Spleen (tissue), 11 donors: ENCODE measurements around the gene NDRG4. TPM values are rescaled to one million over a fixed set of nuclear protein-coding genes. Genes with fewer than 3 reads are reported as not detected.

Experiments
- DNase-seq: peaks from one replicate; pipeline ENCODE4 v3.0.0-alpha.2; 2020
- H3K27ac ChIP-seq, 8 donors: fragments of 200-600 bp; sonication (generic) in 7 of 8; 1 replicate in 4 of 8; 2 replicates in 4 of 8; pipeline versions ENCODE4 v1.5.0 to v1.8.0; 2016 to 2021; ENCODE audit warnings: inconsistent platforms in 4 of 8, mild to moderate bottlenecking in 4 of 8, moderate library complexity in 1 of 8
- H3K27me3 ChIP-seq, 7 donors: fragments of 200-600 bp; sonication (generic) in 6 of 7; replicated peaks in 1 of 7; 1 replicate in 4 of 7; 2 replicates in 3 of 7; pipeline versions ENCODE4 v1.5.0 to v1.8.0; 2016 to 2021; ENCODE audit warnings: inconsistent platforms in 3 of 7, mild to moderate bottlenecking in 1 of 7
- H3K36me3 ChIP-seq, 6 donors: fragments of 200-600 bp; sonication (generic) in 5 of 6; 1 replicate in 4 of 6; 2 replicates in 2 of 6; pipeline versions ENCODE4 v1.5.0 to v1.8.0; 2016 to 2021; ENCODE audit warnings: inconsistent platforms in 2 of 6
- H3K4me1 ChIP-seq, 6 donors: fragments of 200-600 bp; sonication (generic) in 5 of 6; 1 replicate in 3 of 6; 2 replicates in 3 of 6; pipeline versions ENCODE4 v1.5.0 to v1.8.0; 2016 to 2021; ENCODE audit warnings: inconsistent platforms in 3 of 6
- H3K4me3 ChIP-seq, 8 donors: fragments of 200-600 bp; sonication (generic) in 7 of 8; 1 replicate in 4 of 8; 2 replicates in 4 of 8; pipeline versions ENCODE4 v1.5.0 to v1.8.0; 2016 to 2021; ENCODE audit warnings: inconsistent platforms in 4 of 8, mild to moderate bottlenecking in 4 of 8, moderate library complexity in 2 of 8
- H3K9me3 ChIP-seq, 8 donors: fragments of 200-600 bp; sonication (generic) in 7 of 8; 1 replicate in 4 of 8; 2 replicates in 4 of 8; pipeline versions ENCODE4 v1.5.0 to v1.8.0; 2016 to 2021; ENCODE audit warnings: inconsistent platforms in 4 of 8
- POLR2AphosphoS5 ChIP-seq, 3 donors: sonication (generic); formaldehyde crosslinking; IDR thresholded peaks; one replicate each; pipeline ENCODE4 v1.5.1; 2017; ENCODE audit warnings: antibody characterized with exemption in 3 of 3
- WGBS, 5 donors: extraction: QIAGEN DNeasy Blood & Tissue Kit in 3 of 5; methylation state at CpG; one replicate each; pipeline versions ENCODE4 v1.1.5 to v1.1.7; 2013 to 2018; 5-methylcytosine and 5-hydroxymethylcytosine counted together
- intact Hi-C: fragments of 100-400 bp; cut with DNase I; formaldehyde crosslinking; loops from one replicate; pipeline ENCODE4 v1.15.0; 2023; ENCODE audit warnings: low total_unique reads
- polyA plus RNA-seq, 3 donors: library from polyadenylated mRNA; stranded (reverse); fragments of 200-250 nt; gene quantifications; one replicate each; pipeline ENCODE4 v1.2.1, GENCODE V29; 2013
- small RNA-seq, 4 donors: library from RNA; depleted of rRNA; stranded (forward); fragments of <200 nt; gene quantifications; one replicate each; pipeline ENCODE3, GENCODE V24; 2016
- total RNA-seq, 7 donors: library from RNA; depleted of rRNA in 3 of 7; stranded (reverse); fragments of >200 nt in 3 of 7; fragmentation: NEBNext Ultra II Directional in 4 of 7; extraction: Animal tissue kit (Norgen Biotek cat#: 25700) in 4 of 7; gene quantifications; one replicate each; pipeline versions ENCODE4 v1.1.0 to v1.2.1, GENCODE V29; 2016 to 2021
- donor health status: healthy with polysubstance abuse.
- donor health status: DM: no; HTN: no; CAD: no; lungs with moderate emphysema.
- donor health status: DM: no; HTN: no; CAD: no.
- donor health status: Bipolar disorder and iron deficiency.
- donor health status: healthy.
- donor health status: DM: no; HTN: no; CAD: no.
- donor health status: DM: yes; HTN: yes; CAD: no.

Gene NDRG4
- total and polyA plus RNA-seq, 10 donors, result 9.4 to 115 (median 43.6) TPM

DNA sequence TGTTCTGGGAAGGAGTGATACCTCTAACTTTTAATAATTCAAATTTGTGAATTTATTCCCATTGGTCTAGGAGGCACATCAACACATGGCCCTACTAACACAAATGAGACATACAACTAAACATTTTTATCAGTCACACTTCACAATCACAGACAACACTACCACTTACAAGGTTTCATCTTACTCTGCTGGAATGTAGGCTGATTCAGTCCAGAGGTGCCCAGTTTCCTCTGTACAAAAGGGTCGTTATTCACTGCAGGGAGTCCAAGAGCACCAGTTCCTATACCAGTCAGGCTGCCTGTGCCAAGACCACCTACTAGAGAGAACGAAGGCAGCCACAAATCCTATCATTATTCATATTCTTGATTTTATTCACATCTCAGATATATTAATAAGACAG, 56.7 kb downstream of the NDRG4 start:
- WGBS, 5 donors, result 82 to 92% (median 90%) methylated on average over 2 of the region's 2 CpGs
- DNase-seq, result no peak
- Histone ChIP-seq H3K27ac (no peak overlapping the region), H3K4me1 (no peaks in the 10 kb centered on the region), H3K36me3 (peaks cover 5 to 100% (median 84%) of the 10 kb centered on the region in 6 donors), H3K27me3 (no peaks in the 10 kb centered on the region), H3K9me3 (no peaks in the 10 kb centered on the region), H3K4me3 (no peak overlapping the region)
- no peak for TF ChIP-seq POLR2AphosphoS5 (IDR thresholded peaks at IDR 0.05)
- intact Hi-C loops, result no loop called here

Small RNAs within 50 kb of the gene (small RNA-seq; reads per million reads assigned to genes)
- gene RNU6-103P (0 reads per million in 4 donors), gene SNORA46 (363 to 635 (median 423) reads per million in 4 donors), gene SNORA50A (0 reads per million in 4 donors)

Other genes starting within 250 kb of the NDRG4 start
- gene PRSS54, start 205.1 kb upstream of the NDRG4 start, total RNA-seq, result not detected
- not detected for gene PRSS54, start 205.1 kb upstream of the NDRG4 start, polyA plus RNA-seq
- gene GINS3, start 107.7 kb upstream of the NDRG4 start, total RNA-seq, result 1 to 10 TPM; 5.3 to 9.4 (median 7.2) TPM
- 1 to 10 TPM; 3.3 to 6.7 (median 5.9) TPM for gene GINS3, start 107.7 kb upstream of the NDRG4 start, polyA plus RNA-seq
- gene SETD6, start 15.4 kb downstream of the NDRG4 start, total RNA-seq, result 10 to 100 TPM; 13.7 to 32.3 (median 18.2) TPM
- gene SETD6, start 15.4 kb downstream of the NDRG4 start, polyA plus RNA-seq, result 10 to 100 TPM in 2 of 3 donors, 1 to 10 TPM in 1; 8.9 to 11.5 (median 10.7) TPM
- 100 to 1,000 TPM; 174 to 199 (median 187) TPM for gene CNOT1, start 129.7 kb downstream of the NDRG4 start, total RNA-seq
- 10 to 100 TPM; 51.5 to 60.1 (median 54.4) TPM for gene CNOT1, start 129.7 kb downstream of the NDRG4 start, polyA plus RNA-seq
- 10 to 100 TPM; 18.1 to 29.5 (median 25.5) TPM for gene SLC38A7, start 184.6 kb downstream of the NDRG4 start, total RNA-seq
- 10 to 100 TPM in 1 of 3 donors, 1 to 10 TPM in 2; 2.9 to 10.0 (median 6.6) TPM for gene SLC38A7, start 184.6 kb downstream of the NDRG4 start, polyA plus RNA-seq
- gene GOT2, start 234.2 kb downstream of the NDRG4 start, total RNA-seq, result 10 to 100 TPM; 39.0 to 59.2 (median 41.1) TPM
- gene GOT2, start 234.2 kb downstream of the NDRG4 start, polyA plus RNA-seq, result 10 to 100 TPM; 26.8 to 42.6 (median 30.1) TPM